22Rv1 (cell line): ENCODE results near the gene SLC7A14.
A peak's percentile ranks its signal among the peaks of the same experiment; 100 is the strongest.

Experiments used
- H3K27ac ChIP-seq: fragments of 450-650 bp; 2 replicates; pipeline ENCODE4 v1.5.1; 2017
- CTCF ChIP-seq: fragments of 450-650 bp; IDR thresholded peaks from 2 replicates; pipeline ENCODE4 v1.5.1; 2017; ENCODE audit warnings: mild to moderate bottlenecking
- ZFX ChIP-seq: fragments of 450-650 bp; IDR thresholded peaks from 2 replicates; pipeline ENCODE4 v1.6.1; 2017; ENCODE audit warnings: antibody characterized with exemption, borderline replicate concordance

The SLC7A14 gene

GRCh38 chr3:170423001-170423615 is 162.8 kb downstream of the SLC7A14 start:
- TF ChIP-seq CTCF (no peak), ZFX (no peak)
- H3K27ac ChIP-seq, result no peak overlapping the region

GRCh38 chr3:170421758-170422157 is 164.1 kb downstream of the SLC7A14 start:
- TF ChIP-seq CTCF (no peak), ZFX (no peak)
- H3K27ac ChIP-seq, result 0 out of 2 replicates have a peak overlapping the region, but pooled peaks have one; percentile 26

- TF ChIP-seq ZFX (no peak), CTCF (no peak)
- 0 out of 2 replicates have a peak overlapping the region, but pooled peaks have one; percentile 26 for H3K27ac ChIP-seq
Observed at GRCh38 chr3:170421111-170421641, 164.7 kb downstream of the SLC7A14 start.

GRCh38 chr3:170420307-170420821 is 165.5 kb downstream of the SLC7A14 start:
- no peak for TF ChIP-seq CTCF
- H3K27ac ChIP-seq, result 0 out of 2 replicates have a peak overlapping the region, but pooled peaks have one; percentile 18

GRCh38 chr3:170419557-170420087 is 166.3 kb downstream of the SLC7A14 start:
- peak overlapping the region; percentile 51 for H3K27ac ChIP-seq
- TF ChIP-seq CTCF (no peak), ZFX (no peak)

- H3K27ac ChIP-seq, result peak within 1 kb of the TSS; percentile 51
- TF ChIP-seq CTCF (peak; percentile 24), ZFX (no peak)
Observed at GRCh38 chr3:170418422-170419398, 167.2 kb downstream of the SLC7A14 start, which contains the start of gene CLDN11. CLDN11 (plus strand) TSS chr3:170418868; CDS start chr3:170419067, 199 bp downstream.
